Neural cell (in vitro differentiated cells): ENCODE results near the gene GOLGA3. TPM values are rescaled to one million over a fixed set of nuclear protein-coding genes. Genes with fewer than 3 reads are reported as not detected.

Experiments
- H2AFZ ChIP-seq: fragments of 200-600, 300-800 bp; sonication (generic), shearing (Covaris generic); 2 replicates; pipeline ENCODE4 v1.6.0; 2014; ENCODE audit warnings: low read depth, mild to moderate bottlenecking, antibody characterized with exemption, low read length, moderate library complexity
- H3F3A ChIP-seq: fragments of 200-600 bp; shearing (Covaris generic); 2 replicates; pipeline ENCODE4 v1.6.1; 2016; ENCODE audit warnings: mild to moderate bottlenecking, moderate library complexity, mixed read lengths, antibody characterized with exemption, low read length; ENCODE audit not compliant: insufficient read depth, poor library complexity, severe bottlenecking
- H3K27ac ChIP-seq: fragments of 200-600, 300-800 bp; sonication (generic), shearing (Covaris generic); 2 replicates; pipeline ENCODE4 v1.5.1; 2014; ENCODE audit warnings: mild to moderate bottlenecking, low read length, moderate library complexity
- H3K27me3 ChIP-seq: fragments of 300-800, 200-600 bp; sonication (generic), shearing (Covaris generic); 2 replicates; pipeline ENCODE4 v1.6.0; 2014; ENCODE audit warnings: mild to moderate bottlenecking, low read depth, low read length, moderate library complexity; ENCODE audit not compliant: insufficient read depth
- H3K36me3 ChIP-seq: fragments of 300-800, 200-600 bp; sonication (generic), shearing (Covaris generic); 2 replicates; pipeline ENCODE4 v1.5.1; 2014; ENCODE audit warnings: mild to moderate bottlenecking, antibody characterized with exemption, low read length, moderate library complexity; ENCODE audit not compliant: insufficient read depth
- H3K4me2 ChIP-seq: fragments of 300-800, 200-600 bp; sonication (generic), shearing (Covaris generic); 2 replicates; pipeline ENCODE4 v1.6.0; 2014; ENCODE audit warnings: mild to moderate bottlenecking, low read length
- H3K4me3 ChIP-seq: fragments of 300-800, 200-600 bp; sonication (generic), shearing (Covaris generic); 2 replicates; pipeline ENCODE4 v1.5.1; 2014; ENCODE audit warnings: mild to moderate bottlenecking, low read length, moderate library complexity
- H3K79me2 ChIP-seq: fragments of 200-600 bp; shearing (Covaris generic); replicated peaks from 2 replicates; pipeline ENCODE4 v1.6.0; 2014; ENCODE audit warnings: mild to moderate bottlenecking, low read length, moderate library complexity; ENCODE audit not compliant: insufficient read depth
- H3K9ac ChIP-seq: fragments of 300-800, 200-600 bp; sonication (generic), shearing (Covaris generic); 2 replicates; pipeline ENCODE4 v1.6.1; 2016; ENCODE audit warnings: mild to moderate bottlenecking, low read length, mixed read lengths
- H3K9me2 ChIP-seq: fragments of 200-600 bp; shearing (Covaris generic); 2 replicates; pipeline ENCODE4 v1.6.1; 2016; ENCODE audit warnings: mild to moderate bottlenecking, low read length, mixed read lengths; ENCODE audit not compliant: insufficient read depth
- H3K9me3 ChIP-seq: fragments of 200-600, 300-800 bp; sonication (generic), shearing (Covaris generic); 2 replicates; pipeline ENCODE4 v1.6.1; 2016; ENCODE audit warnings: mild to moderate bottlenecking, mixed run types, low read length, moderate library complexity, mixed read lengths
- H4K20me1 ChIP-seq: fragments of 200-600 bp; shearing (Covaris generic); 2 replicates; pipeline ENCODE4 v1.6.1; 2016; ENCODE audit warnings: mild to moderate bottlenecking, mixed run types; ENCODE audit not compliant: insufficient read depth
- EP300 ChIP-seq: fragments of 450-650 bp; conservative IDR thresholded peaks from 2 replicates; pipeline ENCODE4 v1.6.1; 2014; ENCODE audit warnings: antibody characterized with exemption, mild to moderate bottlenecking, moderate library complexity; ENCODE audit not compliant: poor library complexity, severe bottlenecking
- EZH2 ChIP-seq: fragments of 200-600, 300-800 bp; shearing (Covaris generic), sonication (generic); IDR thresholded peaks from 2 replicates; pipeline ENCODE4 v1.6.1; 2014; ENCODE audit warnings: antibody characterized with exemption, low read length, borderline replicate concordance, mild to moderate bottlenecking; ENCODE audit not compliant: insufficient read depth, poor library complexity, severe bottlenecking
- MXI1 ChIP-seq: fragments of 450-650 bp; conservative IDR thresholded peaks from 2 replicates; pipeline ENCODE4 v1.6.1; 2014; ENCODE audit warnings: antibody characterized with exemption, mild to moderate bottlenecking; ENCODE audit not compliant: poor library complexity, severe bottlenecking
- POLR2AphosphoS5 ChIP-seq: IDR thresholded peaks from 2 replicates; pipeline ENCODE4 v1.6.1; 2012
- RAD21 ChIP-seq: fragments of 450-650 bp; conservative IDR thresholded peaks from 2 replicates; pipeline ENCODE4 v1.6.1; 2014; ENCODE audit warnings: antibody characterized with exemption, mild to moderate bottlenecking, moderate library complexity
- SMC3 ChIP-seq: fragments of 450-650 bp; conservative IDR thresholded peaks from 2 replicates; pipeline ENCODE4 v1.6.1; 2014; ENCODE audit warnings: antibody characterized with exemption, mild to moderate bottlenecking, moderate library complexity; ENCODE audit not compliant: poor library complexity
- TAF1 ChIP-seq: IDR thresholded peaks from 2 replicates; pipeline ENCODE4 v1.6.1; 2012; ENCODE audit warnings: low read depth
- polyA plus RNA-seq: library from polyadenylated mRNA; depleted of rRNA; stranded (reverse); fragments of >200 nt; gene quantifications from 2 replicates; pipeline ENCODE4 v1.2.3, GENCODE V29; 2014
- TF ChIP-seq, protein P1 (sequence below): IDR thresholded peaks from 2 replicates; pipeline ENCODE4 v1.6.1; 2012; ENCODE audit warnings: borderline replicate concordance
- TF ChIP-seq, protein P2 (sequence below): fragments of 450-650 bp; IDR thresholded peaks from 2 replicates; pipeline ENCODE4 v1.5.1; 2014; ENCODE audit warnings: antibody characterized with exemption, mild to moderate bottlenecking, moderate library complexity; ENCODE audit not compliant: poor library complexity, severe bottlenecking

The GOLGA3 gene
- polyA plus RNA-seq, 1 donor from 2014 or later: 16.7 TPM

DNA sequence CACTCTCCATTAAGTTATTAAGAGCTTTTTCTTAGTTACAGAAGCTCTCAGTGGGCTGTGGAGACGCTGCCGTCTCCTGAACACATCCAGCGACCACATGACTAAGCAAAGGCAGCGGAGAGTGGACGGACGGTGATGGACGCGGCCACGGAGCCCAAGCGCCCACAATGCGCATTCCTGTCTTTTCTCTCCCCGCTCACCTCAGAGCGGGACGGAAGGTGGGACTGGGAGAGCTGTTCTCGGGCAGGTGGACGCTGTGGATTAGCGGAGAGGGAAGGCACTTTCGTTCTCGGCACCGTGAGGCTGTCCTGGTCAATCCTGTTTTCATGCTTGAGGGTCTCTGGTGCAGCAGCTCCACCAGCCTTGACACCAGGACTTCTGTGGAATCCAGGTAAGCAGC is 64.4 kb downstream of the GOLGA3 start:
- no peak overlapping the region for H2AFZ ChIP-seq
- H3K4me3 ChIP-seq: no peak overlapping the region
- TF ChIP-seq, protein P1, sequence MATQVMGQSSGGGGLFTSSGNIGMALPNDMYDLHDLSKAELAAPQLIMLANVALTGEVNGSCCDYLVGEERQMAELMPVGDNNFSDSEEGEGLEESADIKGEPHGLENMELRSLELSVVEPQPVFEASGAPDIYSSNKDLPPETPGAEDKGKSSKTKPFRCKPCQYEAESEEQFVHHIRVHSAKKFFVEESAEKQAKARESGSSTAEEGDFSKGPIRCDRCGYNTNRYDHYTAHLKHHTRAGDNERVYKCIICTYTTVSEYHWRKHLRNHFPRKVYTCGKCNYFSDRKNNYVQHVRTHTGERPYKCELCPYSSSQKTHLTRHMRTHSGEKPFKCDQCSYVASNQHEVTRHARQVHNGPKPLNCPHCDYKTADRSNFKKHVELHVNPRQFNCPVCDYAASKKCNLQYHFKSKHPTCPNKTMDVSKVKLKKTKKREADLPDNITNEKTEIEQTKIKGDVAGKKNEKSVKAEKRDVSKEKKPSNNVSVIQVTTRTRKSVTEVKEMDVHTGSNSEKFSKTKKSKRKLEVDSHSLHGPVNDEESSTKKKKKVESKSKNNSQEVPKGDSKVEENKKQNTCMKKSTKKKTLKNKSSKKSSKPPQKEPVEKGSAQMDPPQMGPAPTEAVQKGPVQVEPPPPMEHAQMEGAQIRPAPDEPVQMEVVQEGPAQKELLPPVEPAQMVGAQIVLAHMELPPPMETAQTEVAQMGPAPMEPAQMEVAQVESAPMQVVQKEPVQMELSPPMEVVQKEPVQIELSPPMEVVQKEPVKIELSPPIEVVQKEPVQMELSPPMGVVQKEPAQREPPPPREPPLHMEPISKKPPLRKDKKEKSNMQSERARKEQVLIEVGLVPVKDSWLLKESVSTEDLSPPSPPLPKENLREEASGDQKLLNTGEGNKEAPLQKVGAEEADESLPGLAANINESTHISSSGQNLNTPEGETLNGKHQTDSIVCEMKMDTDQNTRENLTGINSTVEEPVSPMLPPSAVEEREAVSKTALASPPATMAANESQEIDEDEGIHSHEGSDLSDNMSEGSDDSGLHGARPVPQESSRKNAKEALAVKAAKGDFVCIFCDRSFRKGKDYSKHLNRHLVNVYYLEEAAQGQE: no peak
- TF ChIP-seq MXI1: no peak
- TF ChIP-seq RAD21: no peak
- TF ChIP-seq SMC3: no peak
- TF ChIP-seq, protein P2, sequence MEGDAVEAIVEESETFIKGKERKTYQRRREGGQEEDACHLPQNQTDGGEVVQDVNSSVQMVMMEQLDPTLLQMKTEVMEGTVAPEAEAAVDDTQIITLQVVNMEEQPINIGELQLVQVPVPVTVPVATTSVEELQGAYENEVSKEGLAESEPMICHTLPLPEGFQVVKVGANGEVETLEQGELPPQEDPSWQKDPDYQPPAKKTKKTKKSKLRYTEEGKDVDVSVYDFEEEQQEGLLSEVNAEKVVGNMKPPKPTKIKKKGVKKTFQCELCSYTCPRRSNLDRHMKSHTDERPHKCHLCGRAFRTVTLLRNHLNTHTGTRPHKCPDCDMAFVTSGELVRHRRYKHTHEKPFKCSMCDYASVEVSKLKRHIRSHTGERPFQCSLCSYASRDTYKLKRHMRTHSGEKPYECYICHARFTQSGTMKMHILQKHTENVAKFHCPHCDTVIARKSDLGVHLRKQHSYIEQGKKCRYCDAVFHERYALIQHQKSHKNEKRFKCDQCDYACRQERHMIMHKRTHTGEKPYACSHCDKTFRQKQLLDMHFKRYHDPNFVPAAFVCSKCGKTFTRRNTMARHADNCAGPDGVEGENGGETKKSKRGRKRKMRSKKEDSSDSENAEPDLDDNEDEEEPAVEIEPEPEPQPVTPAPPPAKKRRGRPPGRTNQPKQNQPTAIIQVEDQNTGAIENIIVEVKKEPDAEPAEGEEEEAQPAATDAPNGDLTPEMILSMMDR: no peak
- no peak for TF ChIP-seq POLR2AphosphoS5
- no peak for TF ChIP-seq EP300
- H3K27me3 ChIP-seq: no peaks in the 10 kb centered on the region
- H4K20me1 ChIP-seq: no peaks in the 10 kb centered on the region
- H3K79me2 ChIP-seq: peaks cover 20% of the 10 kb centered on the region
- H3K9me2 ChIP-seq: no peaks in the 10 kb centered on the region
- H3K9ac ChIP-seq: no peak overlapping the region
- no peaks in the 10 kb centered on the region for H3F3A ChIP-seq
- H3K36me3 ChIP-seq: no peaks in the 10 kb centered on the region
- H3K27ac ChIP-seq: no peak overlapping the region
- no peak overlapping the region for H3K4me2 ChIP-seq
- H3K9me3 ChIP-seq: no peaks in the 10 kb centered on the region

DNA sequence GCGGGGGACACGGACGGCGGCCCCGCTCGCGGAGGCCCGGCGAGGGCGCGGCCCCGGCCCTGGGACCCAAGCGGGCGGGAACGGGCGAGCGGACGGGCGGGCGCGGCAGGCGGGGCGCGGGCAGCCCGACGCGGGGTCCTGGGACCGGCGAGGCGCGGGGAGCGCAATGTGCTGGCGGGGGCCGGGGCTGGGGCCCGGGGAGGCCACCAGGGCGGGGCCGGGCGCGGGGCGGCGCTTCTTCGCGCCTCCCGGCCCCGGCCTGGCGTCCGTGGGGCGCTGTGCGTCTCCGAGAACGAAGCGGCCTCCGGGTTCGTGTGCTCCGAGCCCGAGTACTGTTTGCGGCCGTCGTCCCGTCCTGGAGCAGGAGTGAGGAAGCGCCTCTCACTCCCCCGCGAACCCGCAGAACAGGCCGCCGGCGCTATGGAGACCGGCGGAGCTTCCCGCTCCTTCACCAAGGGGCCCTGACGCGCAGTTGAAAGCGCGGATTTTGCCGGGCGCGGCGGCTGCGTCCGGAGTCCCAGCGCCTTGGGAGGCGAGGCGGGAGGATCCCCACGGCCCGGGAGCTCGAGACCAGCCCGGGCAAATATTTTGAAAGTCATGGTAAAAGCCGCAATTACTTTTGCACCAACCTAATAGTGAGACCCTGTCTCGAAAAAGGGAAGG is 66.6 kb downstream of the GOLGA3 start:
- TF ChIP-seq TAF1: no peak
- TF ChIP-seq, protein P2: peak; percentile 56
- TF ChIP-seq, protein P1: peak; percentile 59
- TF ChIP-seq RAD21: no peak
- TF ChIP-seq POLR2AphosphoS5: peak; percentile 72
- peak; percentile 56 for TF ChIP-seq MXI1
- TF ChIP-seq EP300: no peak
- TF ChIP-seq SMC3: no peak
- no peak for TF ChIP-seq EZH2
- H3K4me3 ChIP-seq: peak overlapping the region; percentile 94
- peak overlapping the region; percentile 89 for H3K9ac ChIP-seq
- H3K4me2 ChIP-seq: peak overlapping the region; percentile 35
- peak overlapping the region; percentile 91 for H3K27ac ChIP-seq
- H4K20me1 ChIP-seq: no peaks in the 10 kb centered on the region
- H3K79me2 ChIP-seq: peaks cover 32% of the 10 kb centered on the region
- H3F3A ChIP-seq: no peaks in the 10 kb centered on the region
- no peaks in the 10 kb centered on the region for H3K36me3 ChIP-seq
- H3K9me3 ChIP-seq: no peaks in the 10 kb centered on the region
- H3K27me3 ChIP-seq: no peaks in the 10 kb centered on the region
- H2AFZ ChIP-seq: peak overlapping the region; percentile 88
- H3K9me2 ChIP-seq: no peaks in the 10 kb centered on the region
